HG03571 (cell line): Measurements from ENCODE around the gene RIOK2.

Source experiments
- ATAC-seq: cut with Tn5 transposase; IDR thresholded peaks from one replicate; pipeline ENCODE4 v1.9.1; 2021; ENCODE audit not compliant: unreplicated experiment

The RIOK2 gene

GRCh38 chr5:97131139-97131710, 51.8 kb downstream of the RIOK2 start:
- no peak for ATAC-seq

- ATAC-seq, result no peak
Observed at GRCh38 chr5:97127727-97128126, 55.3 kb downstream of the RIOK2 start.

- no peak for ATAC-seq
Observed at GRCh38 chr5:97125125-97125683, 57.8 kb downstream of the RIOK2 start.

- ATAC-seq, result no peak
Observed at GRCh38 chr5:97124335-97124734, 58.7 kb downstream of the RIOK2 start.

- ATAC-seq, result no peak
Observed at GRCh38 chr5:97121848-97122247, 61.2 kb downstream of the RIOK2 start.

GRCh38 chr5:97120195-97120594, 62.9 kb downstream of the RIOK2 start:
- no peak for ATAC-seq

- no peak for ATAC-seq
Observed at GRCh38 chr5:97119007-97119390, 64.0 kb downstream of the RIOK2 start.

GRCh38 chr5:97118261-97119006, 64.6 kb downstream of the RIOK2 start:
- no peak for ATAC-seq

GRCh38 chr5:97115932-97116331, 67.1 kb downstream of the RIOK2 start:
- no peak for ATAC-seq

- no peak for ATAC-seq
Observed at GRCh38 chr5:97112230-97112629, 70.8 kb downstream of the RIOK2 start.

- no peak for ATAC-seq
Observed at GRCh38 chr5:97111616-97112015, 71.4 kb downstream of the RIOK2 start.

- ATAC-seq, result no peak
Observed at GRCh38 chr5:97111004-97111403, 72.0 kb downstream of the RIOK2 start.
